AG10803 (cell line): Measurements from ENCODE around the gene NR2F1-AS1.

Source experiments
- DNase-seq: peaks from one replicate; pipeline ENCODE4 v3.0.0; 2010; ENCODE audit warnings: low read depth
- H3K4me3 ChIP-seq: 2 replicates; pipeline ENCODE4 v1.5.1; 2011; ENCODE audit warnings: mild to moderate bottlenecking, low read length, control low read depth
- CTCF ChIP-seq: conservative IDR thresholded peaks from 2 replicates; pipeline ENCODE4 v1.5.1; 2011; ENCODE audit warnings: mild to moderate bottlenecking, low read length, control low read depth, inconsistent platforms

Gene NR2F1-AS1

GRCh38 chr5:93577854-93578812, 2.9 kb downstream of the NR2F1-AS1 start:
- H3K4me3 ChIP-seq: no peak overlapping the region
- no peak for TF ChIP-seq CTCF
- DNase-seq: no peak

GRCh38 chr5:93576994-93577853, 3.8 kb downstream of the NR2F1-AS1 start:
- no peak for DNase-seq
- TF ChIP-seq CTCF: no peak

GRCh38 chr5:93575461-93576414, 5.3 kb downstream of the NR2F1-AS1 start:
- no peak for DNase-seq
- no peak overlapping the region for H3K4me3 ChIP-seq
- TF ChIP-seq CTCF: no peak

More at GRCh38 chr5:93576994-93577853, 3.8 kb downstream of the NR2F1-AS1 start:
- H3K4me3 ChIP-seq: no peak overlapping the region

- no peak for TF ChIP-seq CTCF
- DNase-seq: no peak
- H3K4me3 ChIP-seq: no peak overlapping the region
These were observed 6.3 kb downstream of the NR2F1-AS1 start for GRCh38 chr5:93574491-93575305.

GRCh38 chr5:93573354-93574351, 7.4 kb downstream of the NR2F1-AS1 start:
- TF ChIP-seq CTCF: no peak
- DNase-seq: no peak
- no peak overlapping the region for H3K4me3 ChIP-seq
